NCI-H345 treated with DMSO at 0.1 percent for 48 hours (cell line): Measurements from ENCODE around the gene EXO5.
"Not testable (repeated sequence)": the region's sequence is repeated elsewhere in the genome, so short reads cannot be mapped to it uniquely, and the experiment has no call there.

Experiments used
- DNase-seq: peaks from one replicate; lab custom pipeline; 2025; ENCODE audit not compliant: unreplicated experiment; lab: John Stamatoyannopoulos, UW

Gene EXO5, protein sequence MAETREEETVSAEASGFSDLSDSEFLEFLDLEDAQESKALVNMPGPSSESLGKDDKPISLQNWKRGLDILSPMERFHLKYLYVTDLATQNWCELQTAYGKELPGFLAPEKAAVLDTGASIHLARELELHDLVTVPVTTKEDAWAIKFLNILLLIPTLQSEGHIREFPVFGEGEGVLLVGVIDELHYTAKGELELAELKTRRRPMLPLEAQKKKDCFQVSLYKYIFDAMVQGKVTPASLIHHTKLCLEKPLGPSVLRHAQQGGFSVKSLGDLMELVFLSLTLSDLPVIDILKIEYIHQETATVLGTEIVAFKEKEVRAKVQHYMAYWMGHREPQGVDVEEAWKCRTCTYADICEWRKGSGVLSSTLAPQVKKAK

DNA sequence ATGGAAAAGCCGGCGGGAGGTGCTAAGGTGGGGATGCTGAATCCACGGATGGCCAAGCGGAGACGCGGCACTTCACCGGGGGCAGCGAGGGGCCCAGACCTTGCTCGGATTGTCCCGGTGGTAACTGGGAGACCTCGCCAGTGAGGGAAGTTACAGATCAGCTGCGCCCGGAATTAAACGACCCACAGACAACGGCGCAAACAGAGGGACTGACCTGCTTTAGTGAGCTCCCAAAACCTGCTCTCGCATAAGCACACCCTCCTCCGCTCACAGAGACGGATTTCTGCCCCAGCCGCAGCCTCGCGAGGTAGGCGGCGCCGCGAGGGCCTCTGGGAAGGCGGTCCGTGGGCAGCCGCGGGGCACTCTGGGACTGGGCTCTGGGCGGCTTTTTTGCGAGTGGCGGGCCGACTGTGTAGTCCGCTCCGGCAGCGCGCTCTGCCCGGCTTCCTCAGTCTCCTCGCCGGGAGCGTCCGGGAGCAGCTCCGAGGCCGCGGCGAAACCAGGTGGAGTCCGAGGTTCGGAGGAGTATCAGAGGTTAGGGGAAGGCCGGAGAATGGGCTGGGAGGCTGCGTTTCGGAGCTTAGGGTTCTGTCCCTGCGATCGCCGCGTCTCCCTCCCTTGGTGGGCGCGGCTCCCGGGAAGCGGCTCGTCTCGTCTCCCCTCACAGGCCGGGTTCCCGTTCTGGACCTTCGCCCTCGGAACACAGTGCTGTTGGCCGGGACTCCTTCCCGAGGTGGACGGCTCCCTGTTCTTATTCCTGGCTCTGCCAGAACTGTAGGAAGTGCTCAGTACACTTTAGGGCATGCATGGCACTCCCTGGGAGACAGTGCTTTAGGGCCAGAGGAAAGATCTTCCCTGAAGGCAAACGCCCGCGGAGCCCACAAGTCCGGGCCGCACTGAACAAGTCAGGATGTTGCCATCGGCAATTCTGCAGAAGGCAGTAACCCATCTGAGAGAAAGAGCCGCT lies at the start of gene EXO5:
Gene EXO5, plus strand, starts transcription at position 393 of the 967 bp plus-strand sequence. CDS start 5,778 bp downstream, outside the sequence.
- peak; percentile 62 for DNase-seq

DNA sequence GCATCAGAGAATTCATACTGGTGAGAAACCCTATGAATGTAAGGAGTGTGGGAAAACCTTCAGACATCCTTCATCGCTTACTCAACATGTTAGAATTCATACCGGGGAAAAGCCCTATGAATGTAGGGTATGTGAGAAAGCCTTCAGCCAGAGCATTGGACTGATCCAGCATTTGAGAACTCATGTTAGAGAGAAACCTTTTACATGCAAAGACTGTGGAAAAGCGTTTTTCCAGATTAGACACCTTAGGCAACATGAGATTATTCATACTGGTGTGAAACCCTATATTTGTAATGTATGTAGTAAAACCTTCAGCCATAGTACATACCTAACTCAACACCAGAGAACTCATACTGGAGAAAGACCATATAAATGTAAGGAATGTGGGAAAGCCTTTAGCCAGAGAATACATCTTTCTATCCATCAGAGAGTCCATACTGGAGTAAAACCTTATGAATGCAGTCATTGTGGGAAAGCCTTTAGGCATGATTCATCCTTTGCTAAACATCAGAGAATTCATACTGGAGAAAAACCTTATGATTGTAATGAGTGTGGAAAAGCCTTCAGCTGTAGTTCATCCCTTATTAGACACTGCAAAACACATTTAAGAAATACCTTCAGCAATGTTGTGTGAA lies 45.5 kb upstream of the EXO5 start:
- no peak for DNase-seq

DNA sequence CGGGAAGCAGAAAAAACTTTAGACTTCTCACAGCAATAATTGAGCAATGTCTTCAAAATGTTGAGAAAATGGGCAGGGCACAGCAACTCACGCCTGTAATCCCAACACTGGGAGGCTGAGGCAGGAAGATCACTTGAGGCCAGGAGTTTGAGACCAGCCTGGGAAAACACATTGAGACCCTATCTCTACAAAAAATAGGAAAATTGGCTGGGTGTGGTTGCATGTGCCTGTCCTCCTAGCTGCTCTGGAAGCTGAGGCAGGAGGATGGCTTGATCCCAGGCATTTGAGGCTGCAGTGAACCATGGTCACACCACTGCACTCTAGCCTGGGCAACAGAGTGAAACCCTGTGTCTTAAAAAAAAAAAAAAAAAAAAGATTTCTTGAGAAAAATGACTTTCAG lies 39.2 kb upstream of the EXO5 start:
- no peak for DNase-seq

DNA sequence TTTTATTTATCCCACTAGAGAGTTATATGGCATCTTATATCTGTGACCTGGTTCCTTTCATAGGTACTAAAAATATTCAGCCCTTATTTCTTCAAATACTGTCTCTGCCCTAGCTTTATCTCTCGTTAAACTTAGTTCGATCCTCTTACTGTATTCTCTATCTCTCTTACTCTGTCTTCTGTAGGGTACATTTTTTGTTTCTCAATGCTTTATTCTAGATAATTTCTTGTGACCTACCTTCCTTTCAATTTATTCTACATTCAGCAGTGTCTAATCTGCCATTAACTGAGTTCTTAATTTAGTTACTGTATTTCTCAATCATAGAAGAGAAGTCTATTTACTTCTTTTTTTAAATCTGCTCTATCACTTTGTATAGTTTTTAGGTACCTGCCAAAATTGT lies 33.3 kb upstream of the EXO5 start:
- DNase-seq, result no peak

DNA sequence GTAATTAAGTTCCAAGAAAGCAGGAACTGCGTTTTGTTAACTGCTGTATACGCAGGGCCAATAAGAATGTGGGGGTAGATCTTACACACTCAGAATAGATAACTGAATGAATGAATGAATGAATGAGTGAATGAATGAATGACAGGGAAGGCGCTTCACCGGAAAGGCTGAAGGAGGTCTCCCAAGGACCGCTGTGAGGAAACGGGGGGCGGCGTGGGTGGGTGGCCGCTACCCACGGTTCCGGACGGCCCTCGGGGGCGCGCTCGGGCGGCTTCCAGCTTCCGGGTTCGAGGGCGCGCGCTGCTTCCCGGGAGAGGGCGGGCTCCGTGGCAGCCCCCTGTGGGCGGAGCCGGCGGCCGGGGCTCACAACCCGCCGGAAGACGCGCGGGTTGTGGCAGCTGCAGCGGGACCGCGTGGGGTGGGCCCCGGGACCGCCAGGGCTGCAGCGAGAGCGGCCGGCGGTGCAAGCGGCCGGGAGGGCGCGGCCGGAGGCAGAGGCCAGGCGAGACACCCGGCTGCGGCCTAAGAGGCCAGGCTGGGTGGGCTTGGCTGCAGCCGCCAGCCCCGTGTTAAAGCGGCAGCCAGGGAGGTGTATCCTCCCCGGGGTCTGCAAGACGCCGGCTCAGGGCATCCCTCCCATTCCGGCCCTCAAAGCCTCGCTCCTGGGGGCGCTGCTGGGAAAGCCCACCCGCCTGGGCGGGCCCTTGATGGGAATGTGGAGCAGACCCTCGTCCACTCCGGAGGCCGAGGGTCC lies 31.5 kb upstream of the EXO5 start, which contains the start of gene ZFP69:
Gene ZFP69, plus strand, starts transcription at position 367 of the 754 bp plus-strand sequence. CDS start 2,072 bp downstream, outside the sequence.
- DNase-seq, result peak; percentile 56

DNA sequence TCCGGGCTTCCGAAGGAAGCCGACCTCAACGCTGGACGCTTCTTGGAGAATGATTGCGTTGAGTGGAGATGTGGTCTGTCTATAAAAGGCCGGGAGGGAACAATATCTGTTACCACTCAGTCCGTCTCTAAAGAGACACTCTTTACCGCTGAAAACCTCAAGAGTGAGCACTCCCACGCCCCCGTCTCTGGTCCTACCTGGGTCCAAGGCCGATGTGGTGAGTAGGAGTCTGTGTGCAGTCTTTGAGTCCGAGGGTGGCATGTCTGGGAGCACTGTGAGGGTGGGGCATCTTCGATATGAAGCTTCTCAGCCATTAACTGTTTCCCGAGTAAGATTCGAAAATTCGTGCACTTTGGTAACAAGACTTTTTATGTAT lies 30.9 kb upstream of the EXO5 start:
- DNase-seq, result peak; percentile 23

DNA sequence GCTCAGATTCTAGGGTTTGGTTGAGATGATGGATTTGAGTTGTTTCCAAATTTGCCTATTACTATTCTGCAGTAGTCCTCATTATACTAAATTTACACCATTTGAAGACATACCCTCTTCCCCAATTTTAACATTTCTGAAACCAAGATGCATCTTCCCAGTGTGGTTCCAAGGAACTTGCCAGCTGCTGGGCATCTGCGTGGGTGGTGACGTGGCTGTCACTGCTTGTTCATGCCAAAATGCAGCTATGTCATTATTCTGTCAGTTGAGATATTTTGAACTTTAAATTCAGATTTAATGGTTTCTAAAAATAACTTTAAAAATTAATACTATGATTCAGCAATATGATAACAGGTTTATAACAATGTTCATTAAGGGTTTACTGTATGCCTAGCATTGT lies 30.3 kb upstream of the EXO5 start:
- no peak for DNase-seq

DNA sequence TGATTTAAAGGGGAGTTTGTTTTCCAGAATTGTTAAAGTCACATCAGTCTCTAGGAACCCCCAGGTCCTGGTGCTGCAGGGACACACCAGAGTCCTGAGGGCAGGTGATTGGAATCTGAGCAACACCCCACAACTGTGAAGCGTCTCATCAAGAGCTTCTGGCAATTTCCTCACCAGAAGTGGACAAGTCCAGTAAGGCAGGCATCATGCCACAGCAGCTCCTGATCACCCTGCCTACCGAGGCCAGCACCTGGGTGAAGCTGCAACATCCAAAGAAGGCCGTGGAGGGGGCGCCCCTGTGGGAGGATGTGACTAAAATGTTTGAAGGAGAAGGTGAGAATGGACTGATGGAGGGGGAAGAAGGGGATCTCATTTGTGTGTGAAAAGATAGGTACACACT lies 29.4 kb upstream of the EXO5 start:
- no peak for DNase-seq

DNA sequence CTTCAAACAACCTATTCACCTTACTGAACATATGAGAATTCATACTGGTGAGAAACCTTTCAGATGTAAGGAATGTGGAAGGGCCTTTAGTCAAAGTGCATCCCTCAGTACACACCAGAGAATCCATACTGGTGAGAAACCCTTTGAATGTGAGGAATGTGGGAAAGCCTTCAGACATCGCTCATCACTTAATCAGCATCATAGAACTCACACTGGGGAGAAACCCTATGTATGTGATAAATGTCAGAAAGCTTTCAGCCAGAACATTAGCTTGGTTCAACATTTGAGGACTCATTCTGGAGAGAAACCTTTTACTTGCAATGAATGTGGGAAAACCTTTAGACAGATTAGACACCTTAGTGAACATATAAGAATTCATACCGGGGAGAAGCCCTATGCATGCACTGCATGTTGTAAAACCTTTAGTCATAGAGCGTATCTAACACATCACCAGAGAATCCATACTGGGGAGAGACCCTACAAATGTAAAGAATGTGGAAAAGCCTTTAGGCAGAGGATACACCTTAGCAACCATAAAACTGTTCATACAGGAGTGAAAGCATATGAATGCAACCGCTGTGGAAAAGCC lies 13.2 kb upstream of the EXO5 start:
- DNase-seq, result no peak

DNA sequence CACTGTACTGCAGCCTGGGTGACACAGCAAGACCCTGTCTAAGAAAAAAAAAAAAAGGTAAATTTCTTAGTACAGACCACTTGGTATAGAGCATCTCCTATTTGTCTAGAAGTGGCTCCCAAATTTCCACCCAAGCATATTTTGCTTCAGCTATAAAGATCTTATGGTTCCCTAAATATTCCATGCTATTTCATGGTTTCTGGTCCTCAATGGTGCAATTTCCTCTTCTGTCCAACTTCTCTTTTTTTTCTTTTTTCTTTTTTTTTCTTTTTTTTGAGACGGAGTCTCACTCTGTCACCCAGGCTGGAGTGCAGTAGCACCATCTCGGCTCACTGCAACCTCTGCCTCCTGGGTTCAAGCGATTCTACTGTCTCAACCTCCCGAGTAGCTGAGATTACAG lies 5.9 kb upstream of the EXO5 start:
- DNase-seq, result not testable (repeated sequence)

DNA sequence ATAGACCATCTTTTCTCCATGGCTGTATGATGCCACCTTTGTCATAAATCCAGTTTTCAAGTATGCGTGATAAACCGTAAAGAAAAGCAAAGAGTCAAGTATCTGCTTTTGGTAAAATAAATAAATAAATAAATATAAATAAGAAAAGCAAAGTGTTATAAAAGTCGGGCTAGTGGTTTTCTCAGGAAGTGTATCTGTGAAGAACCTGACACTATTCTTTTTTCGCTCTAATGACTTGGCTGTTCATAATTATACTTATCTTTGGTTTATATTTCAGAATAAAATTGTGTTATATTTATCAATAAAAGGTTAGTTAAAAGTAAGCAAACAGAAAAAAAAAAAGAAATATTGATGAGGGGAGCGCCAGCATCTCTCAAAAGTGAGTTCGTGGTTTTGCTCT lies 594 bp upstream of the EXO5 start:
- DNase-seq, result no peak

DNA sequence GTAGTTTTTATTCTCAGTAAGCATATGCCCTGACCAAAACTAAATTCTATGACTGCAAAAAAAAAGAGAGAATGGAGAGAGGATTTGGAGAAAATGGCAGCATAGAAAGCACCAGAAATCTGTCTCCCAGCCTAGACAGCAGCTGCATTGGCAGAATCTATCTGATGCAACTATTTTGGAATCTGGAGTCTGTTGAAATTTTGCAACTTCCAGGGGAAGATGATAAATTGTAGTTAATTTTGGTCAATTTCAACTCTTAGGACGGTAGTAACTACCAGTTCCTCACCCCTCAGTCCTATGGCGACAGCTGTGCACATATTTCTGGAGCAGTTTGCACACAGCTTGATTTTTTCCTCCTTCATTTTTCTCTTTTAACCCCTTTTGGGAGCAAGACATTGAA lies 10.9 kb downstream of the EXO5 start:
- no peak for DNase-seq

DNA sequence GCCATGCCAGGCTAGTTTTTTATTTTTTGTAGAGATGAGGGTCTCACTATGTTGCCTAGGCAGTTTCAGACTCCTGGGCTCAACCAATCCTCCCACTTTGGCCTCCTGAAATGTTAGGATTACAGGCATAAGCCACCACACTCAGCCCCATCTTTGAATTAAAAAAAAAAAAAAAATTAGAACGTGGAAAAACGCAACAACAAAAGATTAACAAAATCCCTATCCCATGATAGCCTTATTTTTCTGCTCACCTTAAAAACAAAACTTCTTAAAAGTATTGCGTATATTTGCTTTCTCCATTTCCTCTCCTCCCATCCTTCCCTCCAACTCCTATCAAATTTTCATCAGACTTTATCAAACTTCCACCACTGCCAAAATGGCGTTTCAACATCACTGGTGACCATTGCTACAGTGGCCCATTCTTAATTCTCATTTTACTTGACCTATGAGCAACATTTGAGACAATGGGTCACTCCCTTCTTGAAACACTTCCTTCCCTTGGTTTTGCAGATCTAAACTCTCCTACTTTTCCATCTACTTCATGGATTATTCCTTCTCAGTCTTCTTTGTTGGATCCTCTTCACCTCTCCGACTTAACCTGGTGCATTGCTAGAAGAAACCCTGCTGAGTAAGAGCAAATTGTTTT lies 22.3 kb downstream of the EXO5 start:
- peak; percentile 51 for DNase-seq

DNA sequence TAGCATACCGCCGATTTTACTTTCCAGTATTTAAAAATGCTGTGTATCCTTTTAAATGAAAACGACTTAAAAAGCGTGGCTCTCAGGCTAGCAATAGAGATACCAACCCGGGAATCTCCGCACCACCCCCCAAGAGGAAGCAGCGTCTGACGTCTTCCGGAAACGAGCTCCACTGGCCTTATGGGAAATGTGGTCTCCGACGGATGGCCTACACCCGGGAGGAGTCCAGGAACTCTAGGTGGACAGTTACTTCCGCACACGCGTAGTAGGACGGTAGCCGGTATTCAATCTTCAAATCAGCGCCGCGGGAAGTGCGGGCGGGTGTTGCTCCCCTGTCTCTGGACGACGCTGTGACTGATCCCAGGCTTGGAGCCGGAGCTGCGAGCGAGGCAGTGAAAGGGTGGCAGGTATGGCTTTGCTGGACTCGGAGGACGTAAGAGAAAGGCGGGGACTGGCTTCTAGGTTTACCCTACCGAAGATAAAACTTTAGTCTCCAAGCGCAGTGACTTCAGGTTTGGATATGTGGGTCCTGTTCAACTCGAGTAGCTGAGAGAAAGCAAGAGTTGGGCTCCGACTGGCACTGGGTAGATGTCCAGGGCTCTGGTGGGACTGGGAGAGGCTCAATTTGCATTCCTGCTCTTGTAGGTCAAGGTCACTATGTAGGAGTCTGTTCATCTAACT lies 23.0 kb downstream of the EXO5 start, which contains the start of gene ZNF684:
Gene ZNF684, plus strand, starts transcription at position 257 of the 681 bp plus-strand sequence. CDS start 1,530 bp downstream, outside the sequence.
- DNase-seq, result peak; percentile 94

DNA sequence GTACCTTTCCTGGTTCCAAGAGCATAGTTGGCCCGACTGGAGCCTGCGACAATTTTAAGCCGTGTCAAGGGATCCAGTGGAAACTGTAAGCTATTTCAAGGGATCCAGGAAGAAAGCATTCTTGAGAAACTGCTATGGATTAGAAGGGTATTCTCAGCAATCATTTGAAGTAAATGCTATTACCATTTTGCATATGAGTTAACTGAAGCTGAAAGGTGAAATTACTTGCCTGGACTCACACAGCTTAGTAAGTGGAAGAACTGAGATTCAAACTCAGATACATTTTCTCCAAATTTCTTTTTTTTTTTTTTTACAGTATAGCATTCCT lies 23.5 kb downstream of the EXO5 start:
- DNase-seq, result no peak

DNA sequence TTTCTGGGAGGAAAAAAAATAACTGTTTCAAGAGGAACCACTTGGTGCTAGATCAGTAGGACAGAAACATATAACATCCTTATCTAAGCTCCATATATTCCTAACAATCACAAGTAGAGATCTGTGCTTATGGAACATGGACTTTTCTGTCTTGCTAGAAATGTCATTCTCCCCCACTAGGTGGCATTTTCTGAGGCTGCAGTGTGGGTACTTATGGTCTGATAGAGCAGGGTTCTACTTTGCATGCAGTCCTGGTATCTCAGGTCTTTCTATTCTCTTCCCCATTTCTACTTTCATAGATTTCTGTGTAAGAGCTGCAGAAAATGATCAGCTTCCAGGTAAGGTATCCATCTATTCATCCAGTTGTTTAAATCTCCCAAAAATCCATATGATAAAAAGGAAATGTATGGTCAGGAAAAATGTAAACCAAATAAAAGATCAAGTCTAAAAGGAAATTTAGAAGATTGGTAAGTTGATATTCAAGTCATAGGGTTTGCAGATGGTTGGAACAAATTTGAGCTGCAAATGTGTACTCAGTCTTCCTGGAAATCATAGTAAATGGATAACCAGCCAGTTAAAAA lies 24.4 kb downstream of the EXO5 start:
- peak; percentile 44 for DNase-seq

DNA sequence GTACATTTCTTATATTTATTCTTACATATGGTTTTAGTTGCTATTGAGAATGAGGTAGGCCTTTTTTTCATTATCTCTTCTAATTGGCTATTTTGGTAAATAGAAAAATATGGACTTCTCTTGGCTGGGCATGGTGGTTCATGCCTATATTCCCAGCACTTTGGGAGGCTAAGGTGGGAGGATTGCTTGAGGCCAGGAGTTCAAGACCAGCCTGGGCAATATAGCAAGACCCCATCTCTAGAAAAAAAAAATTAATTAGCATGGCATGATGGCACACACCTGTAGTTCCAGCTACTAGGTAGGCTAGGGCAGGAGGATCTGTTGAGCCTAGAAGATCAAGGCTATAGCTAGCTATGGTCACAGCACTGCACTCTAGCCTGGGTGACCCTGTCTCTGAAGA lies 26.0 kb downstream of the EXO5 start:
- DNase-seq, result no peak

DNA sequence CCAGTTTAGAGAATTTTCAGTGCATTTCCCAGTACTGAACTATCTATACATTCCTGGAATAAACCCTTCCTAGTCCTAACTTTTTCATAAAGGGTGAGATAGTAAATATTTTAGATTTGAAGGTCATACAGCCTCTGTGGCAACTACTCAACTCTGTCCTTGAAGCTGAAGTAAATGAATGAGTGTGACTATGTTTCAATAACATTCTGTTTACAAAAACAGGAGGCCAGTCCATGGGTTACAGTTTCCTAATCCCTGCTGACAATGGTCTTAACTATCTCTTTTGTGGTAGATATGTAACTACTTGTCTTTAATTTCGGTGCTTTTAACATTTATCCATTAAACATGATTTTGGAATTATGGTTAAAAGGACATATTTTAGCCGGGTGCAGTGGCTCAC lies 27.2 kb downstream of the EXO5 start:
- DNase-seq, result no peak

DNA sequence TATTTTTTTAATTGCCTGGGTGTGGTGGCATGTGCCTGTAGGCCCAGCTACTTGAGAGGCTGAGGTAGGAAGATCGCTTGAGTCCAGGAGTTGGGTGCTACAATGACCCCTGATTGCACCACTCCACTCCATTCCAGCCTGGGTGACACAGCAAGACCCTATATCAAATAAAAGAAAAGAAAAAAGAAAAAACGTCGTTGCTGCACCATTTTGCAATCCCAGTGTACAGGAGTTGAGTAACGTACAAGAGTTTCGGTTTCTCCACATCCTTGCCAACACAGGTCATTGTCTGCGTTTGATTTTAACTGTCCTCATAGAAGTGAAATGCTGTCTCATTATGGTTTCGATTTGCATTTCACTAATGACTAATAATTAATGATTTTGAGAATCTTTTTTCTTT lies 30.8 kb downstream of the EXO5 start:
- no peak for DNase-seq
